Fibroblast of skin of scalp (primary cell): ENCODE results near the gene SAMD14. TPM values are rescaled to one million over a fixed set of nuclear protein-coding genes. Genes with fewer than 3 reads are reported as not detected.

Experiments
- DNase-seq: peaks from one replicate; pipeline ENCODE4 v3.0.0-alpha.2; 2013
- polyA plus RNA-seq, 2 experiments: library from polyadenylated mRNA; unstranded; fragments of 120-200 nt; gene quantifications; one replicate each; pipeline ENCODE4 v1.2.1, GENCODE V29; 2013; ENCODE audit not compliant: insufficient read length in 2 of 2

Gene SAMD14
- polyA plus RNA-seq (2013, experiment 1 of 2; ENCODE audit: insufficient read length), result 13.6 TPM
- 12.2 TPM for polyA plus RNA-seq (2013, experiment 2 of 2; ENCODE audit: insufficient read length)

GRCh38 chr17:50129728-50130558 is at the start of gene SAMD14:
SAMD14 (minus strand) TSS chr17:50130160; CDS start chr17:50124959, 5,201 bp downstream.
- peak; percentile 61 for DNase-seq

- DNase-seq, result peak; percentile 98
Observed at GRCh38 chr17:50177983-50178834, 48.2 kb upstream of the SAMD14 start.

- DNase-seq, result no peak
Observed at GRCh38 chr17:50177476-50177875, 47.5 kb upstream of the SAMD14 start.

GRCh38 chr17:50176559-50177357 is 46.8 kb upstream of the SAMD14 start:
- DNase-seq, result peak; percentile 69

GRCh38 chr17:50175035-50175807 is 45.3 kb upstream of the SAMD14 start:
- peak; percentile 46 for DNase-seq

GRCh38 chr17:50174444-50174843 is 44.5 kb upstream of the SAMD14 start:
- peak; percentile 31 for DNase-seq

- peak; percentile 93 for DNase-seq
Observed at GRCh38 chr17:50173335-50173941, 43.5 kb upstream of the SAMD14 start.

GRCh38 chr17:50172936-50173334 is 43.0 kb upstream of the SAMD14 start:
- DNase-seq, result no peak

- peak; percentile 28 for DNase-seq
Observed at GRCh38 chr17:50172130-50172529, 42.2 kb upstream of the SAMD14 start.

GRCh38 chr17:50171371-50172071 is 41.6 kb upstream of the SAMD14 start:
- DNase-seq, result no peak

GRCh38 chr17:50170662-50171370 is 40.9 kb upstream of the SAMD14 start:
- DNase-seq, result peak; percentile 27

GRCh38 chr17:50169881-50170459 is 40.0 kb upstream of the SAMD14 start:
- DNase-seq, result no peak

GRCh38 chr17:50169121-50169764 is 39.3 kb upstream of the SAMD14 start:
- peak; percentile 85 for DNase-seq

- no peak for DNase-seq
Observed at GRCh38 chr17:50168319-50168718, 38.4 kb upstream of the SAMD14 start.

- DNase-seq, result no peak
Observed at GRCh38 chr17:50167371-50167770, 37.4 kb upstream of the SAMD14 start.

GRCh38 chr17:50166518-50167181 is 36.7 kb upstream of the SAMD14 start:
- DNase-seq, result no peak

GRCh38 chr17:50165867-50166517 is 36.0 kb upstream of the SAMD14 start, which contains the start of gene SGCA:
SGCA (plus strand) TSS chr17:50166005; CDS start chr17:50166041, 36 bp downstream.
- no peak for DNase-seq

- no peak for DNase-seq
Observed at GRCh38 chr17:50165466-50165865, 35.5 kb upstream of the SAMD14 start.
